ENCODE measurements around the gene DDX46. TPM values are rescaled to one million over a fixed set of nuclear protein-coding genes. Genes with fewer than 3 reads are reported as not detected.

The DDX46 gene
- total and polyA plus RNA-seq, 2 of the 8 experiments (the other 6 are each of a cell fraction or from before 2014, with no cell fraction given), result 22.6 to 110 TPM

- H3K23me2 ChIP-seq (ENCODE audit: low read depth, low read length), result peaks cover 9% of the 10 kb centered on the region
- no peak for FAIRE-seq
- H3K4me2 ChIP-seq (ENCODE audit: insufficient read depth in 1 of 2, low read depth in 2 of 2, low read length in 2 of 2), result no peak overlapping the region
- no peak overlapping the region for H3K4me3 ChIP-seq (ENCODE audit: extremely low read depth in 1 of 4, insufficient read depth in 2 of 4, low read depth in 3 of 4, low read length in 4 of 4)
- 0 out of 2 replicates have a peak overlapping the region, but pooled peaks have one; percentile 9 for H2BK5ac ChIP-seq (ENCODE audit: low read depth, low read length)
- no peaks in the 10 kb centered on the region for H4K20me1 ChIP-seq (replicated peaks in 1 of 2; ENCODE audit: control insufficient read depth in 1 of 2, insufficient read depth in 2 of 2, low read length in 2 of 2)
- H3K4me1 ChIP-seq (replicated peaks in 1 of 4; ENCODE audit: control insufficient read depth in 3 of 4, insufficient read depth in 4 of 4, low read length in 3 of 4), result peaks cover 0 to 12% (median 8%) of the 10 kb centered on the region in 4 experiments; a peak in 6 of 7 replicates
- H4K8ac ChIP-seq (ENCODE audit: extremely low read depth, insufficient read depth, low read length), result no peak overlapping the region
- no peak overlapping the region for H2BK120ac ChIP-seq (replicated peaks; ENCODE audit: low read depth, low read length)
- no peak overlapping the region for H2AFZ ChIP-seq (ENCODE audit: low read length)
- H3K36me3 ChIP-seq (ENCODE audit: control insufficient read depth in 2 of 4, insufficient read depth in 4 of 4, low read length in 3 of 4), result no peaks in the 10 kb centered on the region
- no peak overlapping the region for H3K4ac ChIP-seq (replicated peaks; ENCODE audit: insufficient read length, low read depth, low read length)
- H2AK5ac ChIP-seq (ENCODE audit: low read depth, low read length), result no peak overlapping the region
- H3K23ac ChIP-seq (ENCODE audit: insufficient read length), result no peak overlapping the region
- H2BK20ac ChIP-seq (ENCODE audit: low read length), result no peak overlapping the region
- no peak overlapping the region for H3K27ac ChIP-seq (ENCODE audit: low read depth, low read length)
- no peak overlapping the region for H3K9ac ChIP-seq (replicated peaks in 1 of 4; ENCODE audit: extremely low read depth in 1 of 4, low read depth in 3 of 4, low read length in 3 of 4)
- no peak for DNase-seq (ENCODE audit: low read depth in 1 of 2, low spot score in 2 of 2)
- no peaks in the 10 kb centered on the region; a peak in 2 of 4 replicates for H3K79me2 ChIP-seq (ENCODE audit: control insufficient read depth in 1 of 2, insufficient read depth in 2 of 2, low read length in 2 of 2)
- H3K9me3 ChIP-seq (ENCODE audit: insufficient read depth in 2 of 2, low read depth in 1 of 2, low read length in 1 of 2), result no peaks in the 10 kb centered on the region
- no peak overlapping the region for H4K5ac ChIP-seq (ENCODE audit: insufficient read length, low read depth, low read length)
- no peak overlapping the region for H4K91ac ChIP-seq (replicated peaks; ENCODE audit: insufficient read length, low read length)
- H3K56ac ChIP-seq (replicated peaks; ENCODE audit: insufficient read length, low read depth, low read length), result no peak overlapping the region
- no peak overlapping the region for H3K14ac ChIP-seq (ENCODE audit: insufficient read length)
- H3K79me1 ChIP-seq (ENCODE audit: low read depth, low read length), result 0 out of 2 replicates have a peak, but pooled peaks cover 3% of the 10 kb centered on the region
- 0 out of 2 replicates have a peak overlapping the region, but pooled peaks have one; percentile 29 for H2BK15ac ChIP-seq (ENCODE audit: low read length)
- ChIA-PET POLR2A (ENCODE audit: partially characterized antibody) (interaction anchor here (1.2 to 5.6 kb wide), 3 partner anchors 8 to 139 kb away, joined by 3 to 54 read pairs (median 5); partner anchors contain the start of genes CAMLG and PCBD2), CTCF (ENCODE audit: partially characterized antibody) (no interaction called here)
- H3K27me3 ChIP-seq (replicated peaks in 1 of 4; ENCODE audit: control insufficient read depth in 3 of 4, extremely low read depth in 1 of 4, insufficient read depth in 3 of 4, low read length in 3 of 4), result no peaks in the 10 kb centered on the region
- no peak overlapping the region for H2BK12ac ChIP-seq (ENCODE audit: low read depth, low read length)
- no peak overlapping the region for H3K18ac ChIP-seq (ENCODE audit: extremely low read depth, low read length)
- TF ChIP-seq TEAD4 (IDR thresholded peaks at IDR 0.05; ENCODE audit: low read depth, low read length), result no peak
- TF ChIP-seq NRF1 (IDR thresholded peaks at IDR 0.05; ENCODE audit: low read depth, low read length), result no peak
- no peak for TF ChIP-seq GTF2F1 (IDR thresholded peaks at IDR 0.05; ENCODE audit: borderline replicate concordance, low read depth, low read length)
- no peak for TF ChIP-seq ATF3 (IDR thresholded peaks at IDR 0.05; ENCODE audit: insufficient read depth, low read depth, low read length)
- no peak for TF ChIP-seq CREB1 (IDR thresholded peaks at IDR 0.05)
- no peak for TF ChIP-seq EGR1 (IDR thresholded peaks at IDR 0.05; ENCODE audit: borderline replicate concordance, low read depth, low read length)
Measured at GRCh38 chr5:134877159-134877558, 118.6 kb downstream of the DDX46 start.
